Measurements from ENCODE around the gene BCL6. TPM values are rescaled to one million over a fixed set of nuclear protein-coding genes. Genes with fewer than 3 reads are reported as not detected.

Gene BCL6
- total and polyA plus RNA-seq, 9 of the 15 experiments (the other 6 are each of a cell fraction or from before 2014, with no cell fraction given): 0.08 to 3.5 (median 1.6) TPM

GRCh38 chr3:187734841-187735240, 10.4 kb downstream of the BCL6 start (continued):
- no peak for TF ChIP-seq ELK1 (CRISPR knock-in tag; IDR thresholded peaks at IDR 0.05)
- no peak for TF ChIP-seq ETV6 (IDR thresholded peaks at IDR 0.05; ENCODE audit: borderline replicate concordance in 1 of 2, low read depth in 2 of 2, low read length in 1 of 2)
- no peak for TF ChIP-seq ETV6 (CRISPR knock-in tag; IDR thresholded peaks at IDR 0.05; ENCODE audit: borderline replicate concordance)

- ChIA-PET POLR2A (no interaction called here), CTCF (ENCODE audit: low intra/inter-chr PET ratio) (no interaction called here)
- Histone ChIP-seq H3K4me2 (ENCODE audit: insufficient read depth, low read length) (no peak overlapping the region), H3K27me3 (ENCODE audit: control insufficient read depth in 2 of 2, insufficient read depth in 2 of 2, low read length in 2 of 2) (peaks cover 0 to 11% of the 10 kb centered on the region in 2 experiments; a peak in 1 of 5 replicates), H2AFZ (ENCODE audit: low read depth, low read length) (no peak overlapping the region), H3K4me1 (replicated peaks in 1 of 2; ENCODE audit: control insufficient read depth in 2 of 2, insufficient read depth in 2 of 2, low read length in 2 of 2) (peaks cover 11 to 26% of the 10 kb centered on the region in 2 experiments), H4K20me1 (replicated peaks; ENCODE audit: control insufficient read depth, insufficient read depth, low read length) (peaks cover 4% of the 10 kb centered on the region), H3K4me3 (no peak overlapping the region), H3K9ac (ENCODE audit: insufficient read depth in 1 of 2, low read depth in 2 of 2, low read length in 2 of 2) (no peak overlapping the region), H3K9me1 (ENCODE audit: control insufficient read depth, insufficient read depth, low read length) (no peaks in the 10 kb centered on the region), H3K27ac (ENCODE audit: extremely low read depth, low read depth, low read length) (no peak overlapping the region), H3K79me2 (ENCODE audit: control insufficient read depth, insufficient read depth, low read length) (no peaks in the 10 kb centered on the region), H3K9me3 (replicated peaks; ENCODE audit: control insufficient read depth, insufficient read depth, low read depth, low read length) (no peaks in the 10 kb centered on the region), H3K36me3 (ENCODE audit: control insufficient read depth, insufficient read depth, low read length) (no peaks in the 10 kb centered on the region)
- BruUV-seq (replicated peaks): no TSS peak
- ATAC-seq (no peak), DNase-seq (ENCODE audit: extremely low read depth in 1 of 4, low spot score in 3 of 4) (no peak), FAIRE-seq (no peak)
- WGBS (ENCODE audit: insufficient coverage, low coverage, missing lambda C conversion rate): 19% methylated on average over 11 of the region's 11 CpGs
- in situ Hi-C loops (cut with MboI): loop anchor here (25.0 kb wide), 1 partner anchor 1404 kb away; no protein-coding TSS in a partner anchor
- intact Hi-C loops (cut with micrococcal nuclease): no loop called here
- TF ChIP-seq CHD7 (IDR thresholded peaks at IDR 0.05; ENCODE audit: low read depth, low read length) (no peak), TAF7 (tag; IDR thresholded peaks at IDR 0.05) (no peak), RFX7 (CRISPR knock-in tag; IDR thresholded peaks at IDR 0.05) (no peak), ZNF780A (CRISPR knock-in tag; IDR thresholded peaks at IDR 0.05) (no peak), MCM5 (IDR thresholded peaks at IDR 0.05; ENCODE audit: low read depth) (no peak)
These were observed 11.9 kb downstream of the BCL6 start for GRCh38 chr3:187733371-187733770.
